ENCODE results near the gene AFF1.

DNA sequence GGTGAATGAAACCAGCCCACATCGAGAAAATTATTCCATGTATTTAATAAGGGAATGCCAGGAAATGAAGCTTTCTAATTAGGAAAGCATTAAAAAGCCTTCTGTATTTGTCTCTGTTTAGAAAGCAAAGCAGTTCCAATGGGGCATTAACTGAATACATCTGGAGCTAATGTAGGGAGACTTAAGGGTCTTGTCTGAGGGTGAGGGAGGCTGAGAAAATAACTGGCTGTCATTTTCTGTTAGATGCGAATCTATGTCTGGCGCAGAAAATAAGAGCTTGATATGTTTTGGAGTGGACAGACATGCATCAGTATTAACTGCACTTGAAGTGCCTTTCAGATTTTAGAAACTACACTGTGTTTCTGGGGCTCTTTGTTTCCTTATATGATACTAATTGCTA, 174.3 kb downstream of the AFF1 start:
- TF ChIP-seq POLR2A (IDR thresholded peaks at IDR 0.05) (no peak), CTCF (IDR thresholded peaks at IDR 0.05) (no peak)
